K562 (cell line): ENCODE measurements around the gene OMA1. TPM values are rescaled to one million over a fixed set of nuclear protein-coding genes. Genes with fewer than 3 reads are reported as not detected.
A peak's percentile ranks its signal among the peaks of the same experiment; 100 is the strongest.

Source experiments
- DEAF1 ChIP-seq: fragments of 450-650 bp; formaldehyde crosslinking; IDR thresholded peaks from 2 replicates; pipeline ENCODE4 v1.4.0; 2020; ENCODE audit warnings: mild to moderate bottlenecking, moderate library complexity
- EGR1 ChIP-seq: fragments of 450-650 bp; conservative IDR thresholded peaks from 2 replicates; pipeline ENCODE4 v1.6.1; 2017; ENCODE audit warnings: mild to moderate bottlenecking
- HCFC1 ChIP-seq: IDR thresholded peaks from 2 replicates; pipeline ENCODE4 v1.6.1; 2012; ENCODE audit warnings: low read depth, low read length, improper control_type of control experiment
- MGA ChIP-seq: fragments of 450-650 bp; IDR thresholded peaks from 2 replicates; pipeline ENCODE4 v1.6.1; 2016; ENCODE audit warnings: mild to moderate bottlenecking, moderate library complexity
- NONO ChIP-seq, 2 experiments: fragments of 200-400 bp in 1 of 2; fragments of 450-650 bp in 1 of 2; formaldehyde crosslinking in 1 of 2; IDR thresholded peaks; 2 replicates each; pipeline ENCODE4 v1.6.1; 2017; ENCODE audit warnings: low read depth in 2 of 2, mild to moderate bottlenecking in 2 of 2, moderate library complexity in 2 of 2, low read length in 1 of 2
- PREB ChIP-seq: sonication (generic); formaldehyde crosslinking; IDR thresholded peaks from 2 replicates; pipeline ENCODE4 v1.8.1; 2023; ENCODE audit warnings: mild to moderate bottlenecking, missing genetic modification reagents
- RUNX1 ChIP-seq: sonication (generic); IDR thresholded peaks from 2 replicates; pipeline ENCODE4 v1.6.1; 2016; ENCODE audit warnings: antibody characterized with exemption, low read depth
- SMARCE1 ChIP-seq: fragments of 450-650 bp; IDR thresholded peaks from 2 replicates; pipeline ENCODE4 v1.7.1; 2016; ENCODE audit warnings: mild to moderate bottlenecking
- SNIP1 ChIP-seq: fragments of 450-650 bp; IDR thresholded peaks from 2 replicates; pipeline ENCODE4 v1.7.1; 2017; ENCODE audit warnings: low read depth, mild to moderate bottlenecking
- TAF7 ChIP-seq: fragments of 450-650 bp; IDR thresholded peaks from 2 replicates; pipeline ENCODE4 v1.6.1; 2016; ENCODE audit warnings: missing genetic modification characterization, missing compliant biosample characterization
- TEAD4 ChIP-seq, 2 experiments: sonication (generic) in 1 of 2; formaldehyde crosslinking in 1 of 2; IDR thresholded peaks; 2 replicates each; pipeline versions ENCODE4 v1.6.1 to v1.8.0; 2012 to 2022; ENCODE audit warnings: borderline replicate concordance in 1 of 2, inconsistent platforms in 1 of 2, low read length in 1 of 2, mild to moderate bottlenecking in 1 of 2, missing genetic modification reagents in 1 of 2
- ZNF316 ChIP-seq: fragments of 450-650 bp; IDR thresholded peaks from 2 replicates; pipeline ENCODE4 v1.6.1; 2016
- ZNF766 ChIP-seq: fragments of 200-800 bp; sonication (Bioruptor generic); conservative IDR thresholded peaks from 2 replicates; pipeline ENCODE4 v1.6.1; 2016; ENCODE audit warnings: missing genetic modification characterization, missing compliant biosample characterization
- polyA plus RNA-seq, 8 experiments: library from polyadenylated mRNA; depleted of rRNA in 4 of 8; stranded (reverse) in 5 of 8; unstranded in 3 of 8; fragments of >200 nt; fragmentation: Nextera tagmentation in 2 of 8; fragmentation: Illumina TruSeq in 1 of 8; extraction: Ambion mirVana in 2 of 8; extraction: Trizol in 1 of 8; gene quantifications; 2 replicates each; pipeline versions ENCODE4 v1.2.1 to v1.2.3, GENCODE V29; 2011 to 2014; ENCODE audit warnings: inconsistent platforms in 1 of 8, missing spikeins in 1 of 8
- total RNA-seq, 7 experiments: library from RNA; depleted of rRNA in 6 of 7; stranded (reverse); fragments of >200 nt in 6 of 7; fragmentation: Illumina TruSeq in 2 of 7; extraction: Trizol in 2 of 7; gene quantifications; 2 replicates each; pipeline versions ENCODE4 v1.2.1 to v1.2.3, GENCODE V29; 2011 to 2021; ENCODE audit warnings: low replicate concordance in 1 of 7

Gene OMA1
- total and polyA plus RNA-seq, 9 of the 15 experiments (the other 6 are each of a cell fraction or from before 2014, with no cell fraction given) = 16.6 to 51.5 (median 33.5) TPM

- TF ChIP-seq SMARCE1 = peak; percentile 82
- no peak for TF ChIP-seq RUNX1
- peak; percentile 58 for TF ChIP-seq TAF7 (tag)
- no peak for TF ChIP-seq PREB (CRISPR knock-in tag)
- no peak for TF ChIP-seq MGA
- TF ChIP-seq SNIP1 = no peak
- TF ChIP-seq NONO (IDR thresholded peaks at IDR 0.05; ENCODE audit: low read depth in 2 of 2, low read length in 1 of 2) = 0 out of 4 replicates have a peak, but pooled peaks of 1 of the 2 experiments have one; percentile 32
- peak; percentile 37; the same call in 1 of the 2 replicates for TF ChIP-seq TEAD4 (IDR thresholded peaks at IDR 0.05; ENCODE audit: low read length)
- no peak for TF ChIP-seq TEAD4 (CRISPR knock-in tag; IDR thresholded peaks at IDR 0.05; ENCODE audit: borderline replicate concordance)
- peak; percentile 63 for TF ChIP-seq HCFC1
- TF ChIP-seq ZNF316 = peak; percentile 59
- TF ChIP-seq DEAF1 (CRISPR knock-in tag) = peak; percentile 84
- TF ChIP-seq EGR1 = peak; percentile 90
- no peak for TF ChIP-seq ZNF766 (CRISPR knock-in tag)
Observed at GRCh38 chr1:58546520-58547308, at the start of gene OMA1 (continued).
